Activated CD4-positive, alpha-beta T cell treated with anti-CD3 and anti-CD28 coated beads, Interleukin-2, amount 50 U/mL, for 48 hours (primary cell): Measurements from ENCODE around the gene NDUFV1.
"Not testable (repeated sequence)": the region's sequence is repeated elsewhere in the genome, so short reads cannot be mapped to it uniquely, and the experiment has no call there.

Source experiments
- DNase-seq, 2 experiments: peaks; one replicate each; pipeline ENCODE4 v3.0.0-alpha.2; 2020

NDUFV1 gene

GRCh38 chr11:67628710-67629385, 22.1 kb downstream of the NDUFV1 start:
- no peak for DNase-seq

- peak; percentile 89 to 92 for DNase-seq
Observed at GRCh38 chr11:67629386-67630227, 22.9 kb downstream of the NDUFV1 start, which contains the start of gene NUDT8. NUDT8 (minus strand) TSS chr11:67629937; CDS start chr11:67629911, 26 bp downstream.

GRCh38 chr11:67630228-67630942, 23.6 kb downstream of the NDUFV1 start:
- DNase-seq, result peak; percentile 98

- DNase-seq, result no peak
Observed at GRCh38 chr11:67630943-67631331, 24.2 kb downstream of the NDUFV1 start.

GRCh38 chr11:67631411-67631810, 24.7 kb downstream of the NDUFV1 start:
- no peak for DNase-seq

- DNase-seq, result no peak
Observed at GRCh38 chr11:67631853-67632174, 25.1 kb downstream of the NDUFV1 start.

GRCh38 chr11:67632175-67632981, 25.6 kb downstream of the NDUFV1 start:
- DNase-seq, result no peak

- DNase-seq, result no peak
Observed at GRCh38 chr11:67632982-67633755, 26.4 kb downstream of the NDUFV1 start.

GRCh38 chr11:67633758-67634365, 27.1 kb downstream of the NDUFV1 start:
- no peak for DNase-seq

GRCh38 chr11:67634366-67635230, 27.9 kb downstream of the NDUFV1 start:
- no peak for DNase-seq

- DNase-seq, result no peak
Observed at GRCh38 chr11:67635231-67635521, 28.4 kb downstream of the NDUFV1 start.

- DNase-seq, result no peak
Observed at GRCh38 chr11:67636962-67637361, 30.2 kb downstream of the NDUFV1 start.

GRCh38 chr11:67637441-67637840, 30.7 kb downstream of the NDUFV1 start:
- DNase-seq, result not testable (repeated sequence)

GRCh38 chr11:67638535-67639437, 32.0 kb downstream of the NDUFV1 start:
- no peak for DNase-seq

- no peak for DNase-seq
Observed at GRCh38 chr11:67639438-67639859, 32.7 kb downstream of the NDUFV1 start, which contains the start of gene TBX10. TBX10 (minus strand) TSS chr11:67639763; CDS start chr11:67639472, 291 bp downstream.

GRCh38 chr11:67640021-67640757, 33.5 kb downstream of the NDUFV1 start:
- peak; percentile 69 to 73 for DNase-seq

GRCh38 chr11:67640758-67641337, 34.1 kb downstream of the NDUFV1 start:
- no peak for DNase-seq
